Measurements from ENCODE around the gene MEGF8.

MEGF8 gene

GRCh38 chr19:42410371-42410770 lies 84.9 kb downstream of the MEGF8 start:
- H3K36me3 Mint-ChIP-seq, result peaks cover 49% of the 10 kb centered on the region
- ATAC-seq, result no peak
- no peak overlapping the region for H3K27ac Mint-ChIP-seq
- DNase-seq (ENCODE audit: low spot score in 2 of 2), result no peak
- H3K4me3 Mint-ChIP-seq, result no peak overlapping the region
- H3K4me1 Mint-ChIP-seq, result peaks cover 35% of the 10 kb centered on the region
- no peaks in the 10 kb centered on the region for H3K9me3 Mint-ChIP-seq

DNA sequence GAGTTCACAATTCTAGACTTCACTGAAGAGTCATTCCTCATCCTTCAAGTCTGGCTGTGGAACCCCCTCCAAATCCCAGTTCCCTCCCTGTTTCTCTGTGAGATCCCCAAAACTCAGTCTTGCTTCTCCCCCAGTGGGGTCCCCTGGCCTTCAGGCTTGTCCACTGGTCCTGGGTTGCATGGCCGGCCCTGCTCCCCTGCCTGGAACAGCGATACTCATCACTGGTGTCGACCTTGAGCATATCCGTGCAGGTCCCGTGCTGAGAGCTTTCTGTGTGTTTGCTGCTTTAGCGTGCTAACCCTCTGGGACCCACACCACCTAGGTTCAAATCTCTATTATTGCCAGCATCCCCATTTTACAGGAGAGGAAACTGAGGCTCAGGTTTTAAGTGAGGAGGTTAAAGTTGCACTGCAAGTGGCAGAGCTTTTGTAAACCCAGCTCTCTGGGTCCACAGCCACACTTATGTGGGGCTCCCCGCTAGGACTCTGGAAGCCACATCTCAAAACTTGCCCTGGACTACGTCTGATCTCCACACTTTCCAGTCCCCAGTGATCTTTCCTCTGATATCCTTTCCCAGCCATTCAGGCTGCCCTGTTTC lies 86.2 kb downstream of the MEGF8 start:
- no peak for DNase-seq (ENCODE audit: low spot score in 2 of 2)
- Mint-ChIP-seq H3K4me1 (peaks cover 35% of the 10 kb centered on the region), H3K27ac (peak overlapping the region; percentile 83), H3K36me3 (peaks cover 48% of the 10 kb centered on the region), H3K4me3 (no peak overlapping the region), H3K9me3 (no peaks in the 10 kb centered on the region)
- no peak for ATAC-seq

GRCh38 chr19:42412227-42412626 lies 86.8 kb downstream of the MEGF8 start:
- ATAC-seq (no peak), DNase-seq (ENCODE audit: low spot score in 2 of 2) (no peak)
- H3K36me3 Mint-ChIP-seq, result peaks cover 45% of the 10 kb centered on the region
- H3K27ac Mint-ChIP-seq, result peak overlapping the region; percentile 83
- no peaks in the 10 kb centered on the region for H3K9me3 Mint-ChIP-seq
- H3K4me1 Mint-ChIP-seq, result peaks cover 35% of the 10 kb centered on the region
- no peak overlapping the region for H3K4me3 Mint-ChIP-seq

DNA sequence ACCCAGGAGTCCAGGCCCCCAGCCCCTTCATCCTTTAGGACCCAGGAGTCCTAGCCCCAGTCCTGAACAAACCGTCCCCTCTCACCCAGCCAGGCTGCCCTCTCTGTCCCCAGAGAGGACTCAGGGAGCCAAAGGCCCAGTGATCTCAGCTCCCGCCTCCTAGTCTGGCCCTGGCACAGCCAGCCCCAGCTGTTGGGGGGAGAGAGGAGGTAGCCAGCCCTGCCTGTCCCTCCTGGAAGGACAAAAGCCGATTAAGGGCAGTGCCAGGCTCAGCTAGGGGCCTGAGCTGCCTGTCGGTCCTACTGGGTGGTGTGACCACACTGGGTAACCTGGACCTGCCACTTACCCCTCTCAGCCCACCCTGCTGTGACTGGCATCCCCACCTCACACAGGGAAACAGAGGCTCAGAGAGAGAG lies 87.2 kb downstream of the MEGF8 start:
- H3K9me3 Mint-ChIP-seq, result no peaks in the 10 kb centered on the region
- H3K36me3 Mint-ChIP-seq, result peaks cover 42% of the 10 kb centered on the region
- no peak for DNase-seq (ENCODE audit: low spot score in 2 of 2)
- ATAC-seq, result no peak
- H3K27ac Mint-ChIP-seq, result peak overlapping the region; percentile 2
- H3K4me1 Mint-ChIP-seq, result peaks cover 32% of the 10 kb centered on the region
- no peak overlapping the region for H3K4me3 Mint-ChIP-seq

- Mint-ChIP-seq H3K4me1 (peaks cover 44% of the 10 kb centered on the region), H3K27ac (no peak overlapping the region), H3K36me3 (peaks cover 33% of the 10 kb centered on the region), H3K9me3 (no peaks in the 10 kb centered on the region), H3K4me3 (no peak overlapping the region)
- DNase-seq (ENCODE audit: low spot score in 2 of 2) (no peak), ATAC-seq (no peak)
These were observed 93.9 kb downstream of the MEGF8 start for GRCh38 chr19:42419309-42419708.

- peak; percentile 57 to 85 for DNase-seq (ENCODE audit: low spot score in 2 of 2)
- peak overlapping the region; percentile 9 for H3K27ac Mint-ChIP-seq
- peak; percentile 61 for ATAC-seq
- H3K4me3 Mint-ChIP-seq, result no peak overlapping the region
- H3K36me3 Mint-ChIP-seq, result peaks cover 26% of the 10 kb centered on the region
- peaks cover 48% of the 10 kb centered on the region for H3K4me1 Mint-ChIP-seq
- H3K9me3 Mint-ChIP-seq, result no peaks in the 10 kb centered on the region
These were observed 94.7 kb downstream of the MEGF8 start for GRCh38 chr19:42420055-42420544.

DNA sequence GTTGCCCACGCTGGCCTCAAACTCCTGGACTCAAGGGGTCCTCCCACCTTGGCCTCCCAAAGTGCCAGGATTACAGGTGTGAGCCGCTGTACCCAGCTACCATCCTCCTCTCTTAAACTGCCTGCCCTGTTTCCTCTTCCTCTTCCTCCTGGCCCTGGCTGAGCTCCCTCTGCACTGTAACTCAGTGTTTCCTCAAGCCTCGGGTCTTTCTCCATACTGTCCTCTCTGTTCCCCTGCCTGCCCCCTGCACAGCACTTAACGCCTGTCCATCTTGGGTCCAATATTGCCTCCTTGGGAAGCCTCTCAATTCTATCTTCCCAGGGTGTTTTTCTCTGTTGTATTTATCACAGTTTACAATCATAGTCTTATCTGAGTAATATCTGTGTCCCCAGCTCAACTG lies 95.7 kb downstream of the MEGF8 start:
- no peak for ATAC-seq
- peaks cover 48% of the 10 kb centered on the region for H3K4me1 Mint-ChIP-seq
- peak overlapping the region; percentile 9 for H3K27ac Mint-ChIP-seq
- H3K9me3 Mint-ChIP-seq, result no peaks in the 10 kb centered on the region
- peak overlapping the region; percentile 99 for H3K4me3 Mint-ChIP-seq
- H3K36me3 Mint-ChIP-seq, result peaks cover 20% of the 10 kb centered on the region
- DNase-seq (ENCODE audit: low spot score in 2 of 2), result no peak

GRCh38 chr19:42421591-42422031 lies 96.2 kb downstream of the MEGF8 start:
- DNase-seq (ENCODE audit: low spot score in 2 of 2), result no peak
- Mint-ChIP-seq H3K27ac (peak overlapping the region; percentile 9), H3K36me3 (peaks cover 20% of the 10 kb centered on the region), H3K4me3 (peak overlapping the region; percentile 99), H3K4me1 (peaks cover 48% of the 10 kb centered on the region), H3K9me3 (no peaks in the 10 kb centered on the region)
- ATAC-seq, result no peak

DNA sequence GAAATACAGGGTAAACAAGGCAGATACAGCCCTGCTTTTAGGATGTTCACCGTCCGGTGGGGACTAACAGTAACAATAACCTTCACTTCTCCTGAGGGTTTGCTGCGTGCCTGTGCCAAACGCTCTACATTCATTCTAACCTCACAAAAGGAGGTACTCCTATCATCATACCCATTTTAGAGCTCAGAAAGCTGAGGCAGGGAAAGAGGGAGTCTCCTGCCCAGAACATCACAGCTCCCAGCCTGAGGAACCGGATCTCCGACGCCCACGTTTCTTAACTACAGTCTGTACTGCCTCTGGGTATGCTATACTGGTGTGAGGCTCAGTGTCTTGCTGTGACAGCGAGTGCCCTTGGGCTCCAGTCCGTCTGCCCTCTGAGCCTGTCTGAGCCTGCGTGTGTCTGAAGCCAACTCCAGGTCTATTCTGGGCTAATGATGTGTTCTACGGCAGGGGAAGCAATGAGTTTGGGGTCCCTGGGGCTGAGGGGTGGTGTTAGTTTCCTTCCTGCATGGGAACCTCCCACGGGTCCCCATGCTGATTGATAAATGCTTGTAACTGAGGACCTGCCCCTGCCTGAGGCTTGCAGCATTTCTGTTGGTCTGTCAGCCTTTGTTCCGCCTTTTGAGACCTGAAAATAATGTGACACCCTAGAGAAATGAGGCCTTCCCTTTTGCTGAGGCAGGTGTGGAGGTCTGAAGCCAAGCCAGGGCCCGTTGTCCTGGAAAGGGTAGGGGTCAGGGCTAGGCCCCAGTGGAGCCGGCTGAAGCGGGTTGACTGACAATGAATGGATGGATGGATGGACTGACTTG lies 96.9 kb downstream of the MEGF8 start:
- Mint-ChIP-seq H3K4me3 (peak overlapping the region; percentile 99), H3K36me3 (peaks cover 20% of the 10 kb centered on the region), H3K27ac (peak overlapping the region; percentile 93), H3K4me1 (peaks cover 48% of the 10 kb centered on the region), H3K9me3 (no peaks in the 10 kb centered on the region)
- no peak for ATAC-seq
- peak in 1 of 2 donors; percentile 48 for DNase-seq (ENCODE audit: low spot score in 2 of 2)

DNA sequence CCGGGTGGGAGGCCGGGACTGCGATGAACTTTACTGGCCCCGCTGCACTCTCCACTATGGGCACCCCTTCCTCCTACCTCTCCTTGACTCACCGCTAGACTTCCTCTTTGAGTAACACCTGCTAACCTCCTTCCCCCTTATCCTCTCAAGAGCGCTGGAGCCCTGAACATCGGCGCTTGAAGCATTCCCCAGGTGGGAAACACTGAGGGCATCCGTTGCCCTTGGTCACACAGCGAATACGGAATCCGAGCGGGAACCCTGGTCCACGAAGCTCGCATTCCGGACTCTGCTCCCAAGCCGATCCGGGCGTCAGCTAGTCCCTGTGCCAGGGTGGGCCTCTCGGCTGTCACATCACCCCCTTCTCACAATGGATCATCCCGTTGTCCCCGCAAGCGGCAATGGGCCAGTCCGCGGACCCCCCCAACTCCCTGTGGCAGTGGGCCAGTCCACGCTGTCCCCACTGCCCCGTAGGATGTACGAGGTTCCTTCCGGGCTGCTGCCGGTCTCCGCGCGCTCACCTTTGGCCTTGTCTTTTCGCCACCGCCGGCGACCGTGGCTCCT lies 97.5 kb downstream of the MEGF8 start:
- H3K4me3 Mint-ChIP-seq, result peak overlapping the region; percentile 99
- no peak for DNase-seq (ENCODE audit: low spot score in 2 of 2)
- peak; percentile 69 for ATAC-seq
- no peaks in the 10 kb centered on the region for H3K9me3 Mint-ChIP-seq
- H3K4me1 Mint-ChIP-seq, result peaks cover 48% of the 10 kb centered on the region
- H3K27ac Mint-ChIP-seq, result peak overlapping the region; percentile 93
- H3K36me3 Mint-ChIP-seq, result peaks cover 16% of the 10 kb centered on the region

GRCh38 chr19:42423462-42424344 lies 98.3 kb downstream of the MEGF8 start:
- Mint-ChIP-seq H3K9me3 (no peaks in the 10 kb centered on the region), H3K4me1 (peaks cover 48% of the 10 kb centered on the region), H3K27ac (peak overlapping the region; percentile 93), H3K4me3 (peak overlapping the region; percentile 99), H3K36me3 (peaks cover 9% of the 10 kb centered on the region)
- ATAC-seq, result peak; percentile 95
- peak; percentile 90 to 98 for DNase-seq (ENCODE audit: low spot score in 2 of 2)

- ATAC-seq (no peak), DNase-seq (ENCODE audit: low spot score in 2 of 2) (no peak)
- Mint-ChIP-seq H3K36me3 (peaks cover 6% of the 10 kb centered on the region), H3K4me1 (peaks cover 48% of the 10 kb centered on the region), H3K9me3 (no peaks in the 10 kb centered on the region), H3K4me3 (peak overlapping the region; percentile 99), H3K27ac (peak overlapping the region; percentile 93)
These were observed 98.9 kb downstream of the MEGF8 start for GRCh38 chr19:42424345-42424707.

DNA sequence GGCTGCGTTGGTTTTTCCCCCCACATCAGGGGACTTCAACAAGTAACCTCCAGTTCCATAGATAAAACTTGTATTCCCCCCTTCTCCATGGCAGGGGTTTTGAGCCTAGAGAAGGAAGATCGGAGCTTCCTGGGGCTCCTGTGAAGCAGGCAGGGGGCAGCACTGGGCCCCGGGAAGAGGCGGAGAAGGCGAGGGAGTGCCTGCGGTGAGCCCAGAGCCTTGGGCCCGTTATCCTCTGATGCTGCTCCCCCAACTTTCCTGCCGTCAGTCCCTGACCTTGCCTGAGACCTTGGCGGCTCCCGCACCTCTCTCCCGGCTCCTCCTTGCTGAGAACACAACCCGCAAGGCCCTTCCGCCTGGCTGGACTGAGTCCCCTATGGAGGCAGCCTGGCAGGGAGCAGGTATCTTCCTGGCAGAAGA lies 99.3 kb downstream of the MEGF8 start:
- Mint-ChIP-seq H3K4me3 (peak overlapping the region; percentile 99), H3K27ac (peak overlapping the region; percentile 93), H3K4me1 (peaks cover 47% of the 10 kb centered on the region), H3K9me3 (no peaks in the 10 kb centered on the region), H3K36me3 (peaks cover 6% of the 10 kb centered on the region)
- DNase-seq (ENCODE audit: low spot score in 2 of 2) (no peak), ATAC-seq (no peak)

DNA sequence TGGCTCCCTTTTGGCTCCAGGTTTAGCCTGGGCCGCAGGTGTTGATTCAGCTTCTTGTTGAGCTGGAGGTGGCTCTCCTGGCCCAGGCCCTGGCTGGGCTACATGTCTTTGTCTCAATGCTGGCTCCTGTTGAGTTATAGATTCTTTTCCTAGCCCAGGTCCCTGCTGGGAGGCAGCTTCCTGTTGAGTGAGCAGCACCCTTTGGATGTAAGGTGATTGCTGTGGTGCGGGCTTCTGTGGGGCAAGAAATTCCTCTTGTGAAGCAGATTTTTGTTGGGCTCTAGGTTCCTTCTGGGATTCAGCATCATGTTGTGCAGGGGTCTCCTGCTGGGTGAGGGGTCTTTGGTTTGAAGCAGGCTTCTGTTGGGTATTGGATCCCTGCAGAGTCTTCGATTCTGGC lies 101.2 kb downstream of the MEGF8 start:
- Mint-ChIP-seq H3K4me1 (peaks cover 28% of the 10 kb centered on the region), H3K9me3 (no peaks in the 10 kb centered on the region), H3K36me3 (peaks cover 6% of the 10 kb centered on the region), H3K27ac (no peak overlapping the region), H3K4me3 (no peak overlapping the region)
- no peak for DNase-seq (ENCODE audit: low spot score in 2 of 2)
- no peak for ATAC-seq

DNA sequence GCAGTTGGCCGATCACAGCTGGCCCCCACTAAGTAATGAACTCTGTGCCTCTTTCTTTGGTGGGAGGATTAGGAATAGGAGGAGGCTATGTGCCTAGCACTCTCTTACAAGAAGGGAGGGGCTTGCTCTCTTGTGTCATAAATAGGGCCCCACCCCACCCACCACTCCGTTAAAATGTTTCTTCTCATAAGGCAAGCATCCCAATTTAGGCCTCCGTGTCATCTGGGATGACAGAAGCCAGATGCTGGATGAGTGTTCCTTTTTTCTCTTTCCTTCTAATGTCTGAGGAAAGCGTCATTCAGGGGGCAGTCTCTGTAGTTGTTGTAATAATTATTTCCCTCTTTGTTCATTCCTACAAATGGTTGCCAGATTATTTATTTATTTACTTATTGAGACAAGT lies 101.9 kb downstream of the MEGF8 start, which contains the start of gene LIPE:
Gene LIPE (minus strand): TSS at position 76 of the 400 bp plus-strand sequence. CDS start 239 bp downstream, outside the sequence.
- no peak within 1 kb of the TSS for H3K4me3 Mint-ChIP-seq
- DNase-seq (ENCODE audit: low spot score in 2 of 2) (no peak), ATAC-seq (no peak)
- H3K27ac Mint-ChIP-seq, result no peak within 1 kb of the TSS
- no peaks in the 10 kb centered on the region for H3K9me3 Mint-ChIP-seq
- peaks cover 22% of the 10 kb centered on the region for H3K4me1 Mint-ChIP-seq
- peaks cover 6% of the 10 kb centered on the region for H3K36me3 Mint-ChIP-seq
